ENCODE data around the gene RAB44. TPM values are rescaled to one million over a fixed set of nuclear protein-coding genes. Genes with fewer than 3 reads are reported as not detected.
"Not testable (repeated sequence)": the region's sequence is repeated elsewhere in the genome, so short reads cannot be mapped to it uniquely, and the experiment has no call there.

Gene RAB44
- total RNA-seq, 1 experiment from 2014 or later: 0.05 TPM

- no peaks in the 10 kb centered on the region for H3K9me3 ChIP-seq (ENCODE audit: control insufficient read depth in 1 of 2, insufficient read depth in 1 of 2, low read depth in 1 of 2, low read length in 2 of 2)
- no peak overlapping the region for H3K4me3 ChIP-seq (replicated peaks in 1 of 2; ENCODE audit: low read depth in 1 of 2, low read length in 2 of 2)
- DNase-seq (ENCODE audit: low read depth, low spot score): no peak
- H3K27me3 ChIP-seq (ENCODE audit: insufficient read depth, low read length): no peaks in the 10 kb centered on the region
- POLR2A ChIA-PET: no interaction called here
- H3K27ac ChIP-seq (ENCODE audit: low read depth, low read length): no peak overlapping the region
- intact Hi-C loops (cut with micrococcal nuclease): no loop called here
- H3K9me2 ChIP-seq (ENCODE audit: insufficient read depth): no peaks in the 10 kb centered on the region
- no peak overlapping the region for H3K4me2 ChIP-seq (ENCODE audit: low read length)
- H3K79me2 ChIP-seq (ENCODE audit: insufficient read depth, low read length): no peaks in the 10 kb centered on the region
- CTCF ChIA-PET: interaction anchor here (0.9 to 2.6 kb wide), 2 partner anchors 107 to 108 kb away, joined by 4 to 36 read pairs; no protein-coding TSS in a partner anchor
- no TSS peak for BruUV-seq (replicated peaks)
- H3K36me3 ChIP-seq (ENCODE audit: control insufficient read depth in 1 of 2, insufficient read depth in 2 of 2, low read length in 2 of 2): no peaks in the 10 kb centered on the region
- no peaks in the 10 kb centered on the region; a peak in 1 of 4 replicates for H3K4me1 ChIP-seq (ENCODE audit: control insufficient read depth in 1 of 2, insufficient read depth in 2 of 2, low read length in 2 of 2)
- TF ChIP-seq POLR2AphosphoS5 (IDR thresholded peaks at IDR 0.05; ENCODE audit: low read depth, low read length) (no peak), SP1 (IDR thresholded peaks at IDR 0.05; ENCODE audit: low read depth) (no peak), POLR2A (IDR thresholded peaks at IDR 0.05; ENCODE audit: borderline replicate concordance, extremely low read depth, insufficient read depth, insufficient read length) (no peak), CTCF (IDR thresholded peaks at IDR 0.05 in 2 of 3, conservative IDR thresholded peaks at IDR 0.05 in 1 of 3; ENCODE audit: borderline replicate concordance in 1 of 3, insufficient read depth in 1 of 3, low read depth in 2 of 3, low read length in 2 of 3) (no peak), ZNF274 (IDR thresholded peaks at IDR 0.05; ENCODE audit: low read depth, low read length) (no peak), CEBPB (IDR thresholded peaks at IDR 0.05; ENCODE audit: low read depth) (no peak), RAD21 (IDR thresholded peaks at IDR 0.05; ENCODE audit: low read depth) (no peak), REST (IDR thresholded peaks at IDR 0.05; ENCODE audit: low read depth) (no peak), MAX (IDR thresholded peaks at IDR 0.05) (no peak)
- H2AFZ ChIP-seq (ENCODE audit: low read depth, low read length, poor library complexity, severe bottlenecking): no peak overlapping the region
- no peak for ATAC-seq
- no peaks in the 10 kb centered on the region for H4K20me1 ChIP-seq (ENCODE audit: insufficient read depth)
- H3K9ac ChIP-seq (ENCODE audit: low read length): no peak overlapping the region
- RAD21 ChIA-PET (ENCODE audit: low non-redundant PET in 1 of 2, low total read pairs in 2 of 2, uncharacterized antibody in 2 of 2, unreplicated experiment in 2 of 2): no interaction called here
Observed at GRCh38 chr6:36722879-36723278, 25.3 kb downstream of the RAB44 start.

- not testable (repeated sequence) for DNase-seq (ENCODE audit: low read depth, low spot score); H3K27me3 ChIP-seq (ENCODE audit: insufficient read depth, low read length); H3K9me3 ChIP-seq (ENCODE audit: control insufficient read depth in 1 of 2, insufficient read depth in 1 of 2, low read depth in 1 of 2, low read length in 2 of 2); H3K9me2 ChIP-seq (ENCODE audit: insufficient read depth); H3K4me1 ChIP-seq (ENCODE audit: control insufficient read depth in 1 of 2, insufficient read depth in 2 of 2, low read length in 2 of 2); ATAC-seq; H4K20me1 ChIP-seq (ENCODE audit: insufficient read depth); H3K79me2 ChIP-seq (ENCODE audit: insufficient read depth, low read length); H3K27ac ChIP-seq (ENCODE audit: low read depth, low read length); H3K9ac ChIP-seq (ENCODE audit: low read length); H3K36me3 ChIP-seq (ENCODE audit: control insufficient read depth in 1 of 2, insufficient read depth in 2 of 2, low read length in 2 of 2); H3K4me3 ChIP-seq (replicated peaks in 1 of 2; ENCODE audit: low read depth in 1 of 2, low read length in 2 of 2); H3K4me2 ChIP-seq (ENCODE audit: low read length); BruUV-seq (replicated peaks)
- H2AFZ ChIP-seq (ENCODE audit: low read depth, low read length, poor library complexity, severe bottlenecking): peak overlapping the region; percentile 10
- POLR2A ChIA-PET: interaction anchor here (1.1 to 1.4 kb wide), 3 partner anchors 12 to 109 kb away, joined by 3 to 5 read pairs (median 3); partner anchors contain the start of gene CDKN1A
- RAD21 ChIA-PET (ENCODE audit: low non-redundant PET in 1 of 2, low total read pairs in 2 of 2, uncharacterized antibody in 2 of 2, unreplicated experiment in 2 of 2): interaction anchor here (1.2 kb wide), 2 partner anchors 35 to 109 kb away, joined by 3 to 6 read pairs; no protein-coding TSS in a partner anchor
- intact Hi-C loops (cut with micrococcal nuclease): loop anchor here (1.0 kb wide), 3 partner anchors 41 to 109 kb away; no protein-coding TSS in a partner anchor
- CTCF ChIA-PET: interaction anchor here (0.7 to 2.6 kb wide), 10 partner anchors 10 to 422 kb away, joined by 3 to 36 read pairs (median 4); no protein-coding TSS in a partner anchor
Observed at GRCh38 chr6:36723992-36724391, 26.4 kb downstream of the RAB44 start.

All from HCT116 (cell line).